Measurements from ENCODE around the gene ERCC6L2. TPM values are rescaled to one million over a fixed set of nuclear protein-coding genes. Genes with fewer than 3 reads are reported as not detected.

ERCC6L2 gene
- total and polyA plus RNA-seq, 2 donors (not counting 1 experiment from before 2014, with no cell fraction given) = 10.1 to 52.0 TPM

DNA sequence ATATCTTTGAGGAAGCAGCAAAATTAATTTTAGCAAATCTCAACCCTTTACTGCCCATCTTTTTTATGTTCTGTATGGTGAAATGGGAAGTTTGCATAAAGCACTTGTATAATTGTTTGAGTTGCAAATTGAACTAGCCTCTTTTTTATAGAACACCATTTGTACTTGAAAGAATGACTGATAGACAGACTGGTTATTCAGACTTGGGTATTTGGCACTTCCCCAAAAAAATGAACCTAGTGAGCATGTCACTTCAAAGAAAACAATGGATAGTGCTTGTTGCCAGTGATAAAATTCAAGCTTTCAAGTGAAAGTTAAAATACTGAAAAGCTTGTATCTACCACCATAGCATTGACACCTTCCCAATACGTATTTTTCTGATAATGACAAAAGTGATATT, 115.8 kb downstream of the ERCC6L2 start:
- H3K4me2 ChIP-seq (replicated peaks; ENCODE audit: low read depth, low read length, poor library complexity, severe bottlenecking) = no peak overlapping the region
- H3K9me3 ChIP-seq (ENCODE audit: control extremely low read depth in 1 of 3, control insufficient read depth in 2 of 3, insufficient read depth in 1 of 3, low read length in 2 of 3) = peaks cover 0 to 8% (median 4%) of the 10 kb centered on the region in 3 donors
- DNase-seq (no peak), ATAC-seq (ENCODE audit: low read depth) (no peak)
- Mint-ChIP-seq H3K4me3 (no peak overlapping the region), H3K4me1 (no peaks in the 10 kb centered on the region), H3K27me3 (no peaks in the 10 kb centered on the region), H3K27ac (no peak overlapping the region), H3K9me3 (ENCODE audit: insufficient read depth) (peaks cover 4% of the 10 kb centered on the region)
- H3K4me3 ChIP-seq (ENCODE audit: control extremely low read depth in 1 of 5, extremely low read depth in 1 of 5, insufficient read depth in 1 of 5, low read depth in 2 of 5, low read length in 4 of 5) = no peak overlapping the region
- no peaks in the 10 kb centered on the region for H3K4me1 ChIP-seq (ENCODE audit: control insufficient read depth in 2 of 2, insufficient read depth in 2 of 2, low read length in 2 of 2)
- no peaks in the 10 kb centered on the region for H4K20me1 ChIP-seq (ENCODE audit: control insufficient read depth, insufficient read depth, low read length, poor library complexity, severe bottlenecking)
- H3K27ac ChIP-seq (ENCODE audit: low read length in 2 of 2) = no peak overlapping the region
- intact Hi-C loops (cut with micrococcal nuclease) = no loop called here
- no peak for TF ChIP-seq EZH2 (IDR thresholded peaks at IDR 0.05; ENCODE audit: borderline replicate concordance, insufficient read depth, low read depth, low read length, poor library complexity, severe bottlenecking)
- TF ChIP-seq, protein P1, sequence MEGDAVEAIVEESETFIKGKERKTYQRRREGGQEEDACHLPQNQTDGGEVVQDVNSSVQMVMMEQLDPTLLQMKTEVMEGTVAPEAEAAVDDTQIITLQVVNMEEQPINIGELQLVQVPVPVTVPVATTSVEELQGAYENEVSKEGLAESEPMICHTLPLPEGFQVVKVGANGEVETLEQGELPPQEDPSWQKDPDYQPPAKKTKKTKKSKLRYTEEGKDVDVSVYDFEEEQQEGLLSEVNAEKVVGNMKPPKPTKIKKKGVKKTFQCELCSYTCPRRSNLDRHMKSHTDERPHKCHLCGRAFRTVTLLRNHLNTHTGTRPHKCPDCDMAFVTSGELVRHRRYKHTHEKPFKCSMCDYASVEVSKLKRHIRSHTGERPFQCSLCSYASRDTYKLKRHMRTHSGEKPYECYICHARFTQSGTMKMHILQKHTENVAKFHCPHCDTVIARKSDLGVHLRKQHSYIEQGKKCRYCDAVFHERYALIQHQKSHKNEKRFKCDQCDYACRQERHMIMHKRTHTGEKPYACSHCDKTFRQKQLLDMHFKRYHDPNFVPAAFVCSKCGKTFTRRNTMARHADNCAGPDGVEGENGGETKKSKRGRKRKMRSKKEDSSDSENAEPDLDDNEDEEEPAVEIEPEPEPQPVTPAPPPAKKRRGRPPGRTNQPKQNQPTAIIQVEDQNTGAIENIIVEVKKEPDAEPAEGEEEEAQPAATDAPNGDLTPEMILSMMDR (IDR thresholded peaks at IDR 0.05) = no peak
- H3K36me3 ChIP-seq (replicated peaks in 1 of 2; ENCODE audit: control extremely low read depth in 1 of 2, control insufficient read depth in 1 of 2, extremely low read depth in 1 of 2, insufficient read depth in 2 of 2, low read length in 1 of 2) = peaks cover 0 to 3% of the 10 kb centered on the region in 2 experiments
- WGBS (ENCODE audit: insufficient coverage) = no CpG with 5 or more reads among the region's 1 CpG
- POLR2A ChIA-PET = no interaction called here
- no peaks in the 10 kb centered on the region for H3K27me3 ChIP-seq (replicated peaks in 1 of 4; ENCODE audit: control extremely low read depth in 1 of 4, control insufficient read depth in 3 of 4, insufficient read depth in 4 of 4, low read length in 3 of 4)
- CTCF ChIA-PET = no interaction called here
- H3K9ac ChIP-seq (ENCODE audit: low read length) = no peak overlapping the region
- no peak overlapping the region for H2AFZ ChIP-seq (ENCODE audit: insufficient read depth, low read depth, low read length, poor library complexity, severe bottlenecking)
- H3K79me2 ChIP-seq (ENCODE audit: control insufficient read depth, insufficient read depth, low read length) = no peaks in the 10 kb centered on the region

DNA sequence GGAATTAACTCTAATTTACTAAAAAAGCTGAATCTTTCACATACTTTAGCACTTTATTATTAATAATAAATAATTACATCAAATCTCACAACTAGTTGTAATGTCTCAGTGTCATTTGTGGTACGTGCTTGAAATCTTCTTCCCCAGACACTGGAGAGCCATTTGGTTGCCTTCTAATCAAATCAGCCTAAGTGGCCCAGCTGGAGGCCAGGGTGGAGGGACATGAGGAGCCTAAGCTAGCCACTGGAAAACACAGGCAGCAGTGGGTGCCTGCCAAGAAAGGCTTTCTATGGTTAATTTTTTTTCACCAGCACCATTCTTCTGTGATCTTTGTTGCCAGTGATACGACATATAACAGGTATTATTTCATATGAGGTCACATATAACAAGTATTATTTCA, 117.0 kb downstream of the ERCC6L2 start:
- no peaks in the 10 kb centered on the region for H3K9me3 Mint-ChIP-seq (ENCODE audit: insufficient read depth)
- Histone ChIP-seq H4K20me1 (ENCODE audit: control insufficient read depth, insufficient read depth, low read length, poor library complexity, severe bottlenecking) (no peaks in the 10 kb centered on the region), H3K9ac (ENCODE audit: low read length) (no peak overlapping the region), H3K9me3 (ENCODE audit: control extremely low read depth in 1 of 3, control insufficient read depth in 2 of 3, insufficient read depth in 1 of 3, low read length in 2 of 3) (peaks cover 0 to 5% (median under 1%) of the 10 kb centered on the region in 3 donors), H3K36me3 (replicated peaks in 1 of 2; ENCODE audit: control extremely low read depth in 1 of 2, control insufficient read depth in 1 of 2, extremely low read depth in 1 of 2, insufficient read depth in 2 of 2, low read length in 1 of 2) (peaks cover 0 to 3% of the 10 kb centered on the region in 2 experiments), H2AFZ (ENCODE audit: insufficient read depth, low read depth, low read length, poor library complexity, severe bottlenecking) (no peak overlapping the region), H3K4me1 (ENCODE audit: control insufficient read depth in 2 of 2, insufficient read depth in 2 of 2, low read length in 2 of 2) (no peaks in the 10 kb centered on the region), H3K27ac (ENCODE audit: low read length in 2 of 2) (no peak overlapping the region), H3K27me3 (replicated peaks in 1 of 4; ENCODE audit: control extremely low read depth in 1 of 4, control insufficient read depth in 3 of 4, insufficient read depth in 4 of 4, low read length in 3 of 4) (no peaks in the 10 kb centered on the region), H3K79me2 (ENCODE audit: control insufficient read depth, insufficient read depth, low read length) (no peaks in the 10 kb centered on the region), H3K4me2 (replicated peaks; ENCODE audit: low read depth, low read length, poor library complexity, severe bottlenecking) (no peak overlapping the region), H3K4me3 (ENCODE audit: control extremely low read depth in 1 of 5, extremely low read depth in 1 of 5, insufficient read depth in 1 of 5, low read depth in 2 of 5, low read length in 4 of 5) (no peak overlapping the region)
- H3K4me3 Mint-ChIP-seq = no peak overlapping the region
- CTCF ChIA-PET = no interaction called here
- TF ChIP-seq EZH2 (IDR thresholded peaks at IDR 0.05; ENCODE audit: borderline replicate concordance, insufficient read depth, low read depth, low read length, poor library complexity, severe bottlenecking) = no peak
- TF ChIP-seq, protein P1 (IDR thresholded peaks at IDR 0.05) = no peak
- no peak overlapping the region for H3K27ac Mint-ChIP-seq
- no peaks in the 10 kb centered on the region for H3K4me1 Mint-ChIP-seq
- POLR2A ChIA-PET = no interaction called here
- no peaks in the 10 kb centered on the region for H3K27me3 Mint-ChIP-seq
- DNase-seq = no peak
- intact Hi-C loops (cut with micrococcal nuclease) = no loop called here
- no peak for ATAC-seq (ENCODE audit: low read depth)
- WGBS (ENCODE audit: insufficient coverage) = no CpG with 5 or more reads among the region's 2 CpGs

Measured in B cell (primary cell).